H9 (cell line): ENCODE data around the gene MYO1F. TPM values are rescaled to one million over a fixed set of nuclear protein-coding genes. Genes with fewer than 3 reads are reported as not detected.
A peak's percentile ranks its signal among the peaks of the same experiment; 100 is the strongest.

Experiments
- DNase-seq: peaks from one replicate; pipeline ENCODE4 v3.0.0-alpha.2; 2017
- H2AFZ ChIP-seq: one replicate; pipeline ENCODE4 v1.6.1; 2013; ENCODE audit warnings: mild to moderate bottlenecking, low read length, control low read depth, moderate library complexity
- H2AK5ac ChIP-seq: 2 replicates; pipeline ENCODE4 v1.6.1; 2013; ENCODE audit warnings: low read length, control low read depth, mixed read lengths; ENCODE audit not compliant: insufficient read length
- H2BK120ac ChIP-seq: one replicate; pipeline ENCODE4 v1.6.1; 2013; ENCODE audit warnings: low read depth, mild to moderate bottlenecking, low read length, control low read depth, inconsistent platforms; ENCODE audit not compliant: poor library complexity, severe bottlenecking
- H2BK12ac ChIP-seq: 2 replicates; pipeline ENCODE4 v1.6.1; 2013; ENCODE audit warnings: low read length, control low read depth, mixed read lengths, low read depth; ENCODE audit not compliant: insufficient read length
- H2BK15ac ChIP-seq: 2 replicates; pipeline ENCODE4 v1.6.1; 2013; ENCODE audit warnings: low read depth, low read length, control low read depth
- H2BK20ac ChIP-seq: one replicate; pipeline ENCODE4 v1.6.1; 2013; ENCODE audit warnings: low read depth, mild to moderate bottlenecking, low read length, control low read depth, inconsistent platforms; ENCODE audit not compliant: poor library complexity, severe bottlenecking
- H2BK5ac ChIP-seq: 2 replicates; pipeline ENCODE4 v1.6.1; 2013; ENCODE audit warnings: low read length, control low read depth, mixed read lengths; ENCODE audit not compliant: insufficient read length
- H3K14ac ChIP-seq: 2 replicates; pipeline ENCODE4 v1.6.1; 2013; ENCODE audit warnings: low read length, control low read depth; ENCODE audit not compliant: insufficient read depth
- H3K18ac ChIP-seq: 2 replicates; pipeline ENCODE4 v1.6.1; 2013; ENCODE audit warnings: low read depth, mild to moderate bottlenecking, mixed read lengths, low read length, control low read depth; ENCODE audit not compliant: insufficient read length
- H3K23ac ChIP-seq: 2 replicates; pipeline ENCODE4 v1.6.1; 2013; ENCODE audit warnings: low read length, control low read depth, mixed read lengths, low read depth; ENCODE audit not compliant: insufficient read length
- H3K23me2 ChIP-seq: 2 replicates; pipeline ENCODE4 v1.6.1; 2013; ENCODE audit warnings: low read depth, mild to moderate bottlenecking, mixed read lengths, low read length, control low read depth; ENCODE audit not compliant: insufficient read length, poor library complexity, severe bottlenecking
- H3K27ac ChIP-seq: 2 replicates; pipeline ENCODE4 v1.5.1; 2013; ENCODE audit warnings: low read length, control low read depth, mixed read lengths, low read depth; ENCODE audit not compliant: insufficient read length
- H3K27me3 ChIP-seq: 2 replicates; pipeline ENCODE4 v1.6.1; 2013; ENCODE audit warnings: low read length, control low read depth, inconsistent platforms; ENCODE audit not compliant: insufficient read depth
- H3K4ac ChIP-seq: 2 replicates; pipeline ENCODE4 v1.6.1; 2013; ENCODE audit warnings: low read depth, mild to moderate bottlenecking, control low read depth, inconsistent platforms, low read length, moderate library complexity
- H3K4me1 ChIP-seq: 2 replicates; pipeline ENCODE4 v1.6.1; 2013; ENCODE audit warnings: low read length, control low read depth, inconsistent platforms; ENCODE audit not compliant: insufficient read depth
- H3K4me2 ChIP-seq: 2 replicates; pipeline ENCODE4 v1.6.1; 2013; ENCODE audit warnings: low read length, control low read depth, mixed read lengths; ENCODE audit not compliant: insufficient read length, insufficient read depth
- H3K56ac ChIP-seq: 2 replicates; pipeline ENCODE4 v1.6.1; 2013; ENCODE audit warnings: low read depth, mild to moderate bottlenecking, mixed read lengths, low read length, control low read depth; ENCODE audit not compliant: insufficient read length
- H3K79me1 ChIP-seq: 2 replicates; pipeline ENCODE4 v1.6.1; 2013; ENCODE audit warnings: low read depth, mild to moderate bottlenecking, moderate library complexity, low read length, control low read depth, inconsistent platforms; ENCODE audit not compliant: insufficient read depth, poor library complexity, severe bottlenecking
- H3K79me2 ChIP-seq: 2 replicates; pipeline ENCODE4 v1.6.1; 2013; ENCODE audit warnings: low read length, control low read depth, inconsistent platforms; ENCODE audit not compliant: insufficient read depth
- H3K9ac ChIP-seq: 2 replicates; pipeline ENCODE4 v1.6.1; 2013; ENCODE audit warnings: low read length, control low read depth, mixed read lengths; ENCODE audit not compliant: insufficient read length; ENCODE audit errors: extremely low read depth
- H3K9me3 ChIP-seq: one replicate; pipeline ENCODE4 v1.6.1; 2013; ENCODE audit warnings: low read depth, low read length, inconsistent platforms; ENCODE audit not compliant: control insufficient read depth
- H3T11ph ChIP-seq: one replicate; pipeline ENCODE4 v1.6.1; 2013; ENCODE audit warnings: mild to moderate bottlenecking, low read length, control low read depth, inconsistent platforms
- H4K20me1 ChIP-seq: one replicate; pipeline ENCODE4 v1.6.1; 2013; ENCODE audit not compliant: control insufficient read depth, insufficient read length, insufficient read depth
- H4K5ac ChIP-seq: 2 replicates; pipeline ENCODE4 v1.6.1; 2013; ENCODE audit warnings: low read depth, mild to moderate bottlenecking, mixed read lengths, low read length, control low read depth; ENCODE audit not compliant: insufficient read length
- H4K8ac ChIP-seq: replicated peaks from 2 replicates; pipeline ENCODE4 v1.6.1; 2013; ENCODE audit warnings: low read length, control low read depth, mixed read lengths, low read depth; ENCODE audit not compliant: insufficient read length
- H4K91ac ChIP-seq: 2 replicates; pipeline ENCODE4 v1.6.1; 2013; ENCODE audit warnings: low read depth, mild to moderate bottlenecking, moderate library complexity, mixed read lengths, low read length, control low read depth; ENCODE audit not compliant: insufficient read length
- H3K27ac Mint-ChIP-seq, 3 experiments: 2 replicates in 2 of 3; 3 replicates in 1 of 3; pipeline ENCODE4 v1.8.0; 2020 to 2021; ENCODE audit warnings: mixed read lengths in 3 of 3, mild to moderate bottlenecking in 1 of 3, moderate library complexity in 1 of 3
- H3K27me3 Mint-ChIP-seq: 2 replicates; pipeline ENCODE4 v1.8.0; 2021; ENCODE audit warnings: low read depth, mild to moderate bottlenecking, moderate library complexity, mixed read lengths
- H3K36me3 Mint-ChIP-seq, 3 experiments: 2 replicates in 2 of 3; 3 replicates in 1 of 3; pipeline ENCODE4 v1.8.0; 2020 to 2021; ENCODE audit warnings: low read depth in 3 of 3, mixed read lengths in 3 of 3; ENCODE audit not compliant: insufficient read depth in 1 of 3
- H3K4me1 Mint-ChIP-seq, 2 experiments: 2 replicates each; pipeline ENCODE4 v1.8.0; 2020; ENCODE audit warnings: mixed read lengths in 2 of 2
- H3K4me3 Mint-ChIP-seq, 2 experiments: 2 replicates in 1 of 2; 3 replicates in 1 of 2; pipeline ENCODE4 v1.8.0; 2020 to 2021; ENCODE audit warnings: mild to moderate bottlenecking in 2 of 2, mixed read lengths in 2 of 2, moderate library complexity in 1 of 2
- H3K9me3 Mint-ChIP-seq, 2 experiments: 2 replicates in 1 of 2; 3 replicates in 1 of 2; pipeline ENCODE4 v1.8.0; 2020; ENCODE audit warnings: mild to moderate bottlenecking in 2 of 2, mixed read lengths in 2 of 2, moderate library complexity in 1 of 2
- CTCF ChIP-seq: fragments of 200-600 bp; sonication (generic); conservative IDR thresholded peaks from 3 replicates; pipeline ENCODE4 v1.8.0; 2021; ENCODE audit warnings: antibody characterized with exemption, mild to moderate bottlenecking
- WGBS: extraction: QIAGEN DNeasy Blood & Tissue Kit; methylation state at CpG from one replicate; pipeline ENCODE4 v1.1.7; 2013; ENCODE audit warnings: missing lambda C conversion rate, low lambda C conversion rate, mixed read lengths; ENCODE audit not compliant: insufficient read length; ENCODE audit errors: extremely low coverage; 5-methylcytosine and 5-hydroxymethylcytosine counted together
- total RNA-seq: library from RNA; stranded (reverse); gene quantifications from 2 replicates; pipeline ENCODE4 v1.2.1, GENCODE V29; 2021

MYO1F gene
- total RNA-seq, 1 experiment from 2014 or later = 1.0 TPM

GRCh38 chr19:8519388-8519787 is 57.9 kb downstream of the MYO1F start:
- peaks cover 4% of the 10 kb centered on the region for H3K27me3 Mint-ChIP-seq
- Histone ChIP-seq H4K5ac (no peak overlapping the region), H3K4me1 (no peaks in the 10 kb centered on the region), H3K23ac (no peak overlapping the region), H2BK120ac (no peak overlapping the region), H4K8ac (no peak overlapping the region), H3K79me1 (no peaks in the 10 kb centered on the region), H3K18ac (no peak overlapping the region), H3T11ph (no peak overlapping the region), H3K9ac (no peak overlapping the region), H3K79me2 (no peaks in the 10 kb centered on the region), H3K23me2 (no peaks in the 10 kb centered on the region), H3K4me2 (no peak overlapping the region), H2BK20ac (no peak overlapping the region), H3K4ac (no peak overlapping the region), H4K91ac (no peak overlapping the region), H3K56ac (no peak overlapping the region), H2AFZ (no peak overlapping the region), H3K9me3 (no peaks in the 10 kb centered on the region), H3K27ac (no peak overlapping the region), H2AK5ac (no peak overlapping the region), H3K14ac (no peak overlapping the region), H3K27me3 (no peaks in the 10 kb centered on the region), H2BK12ac (no peak overlapping the region), H4K20me1 (no peaks in the 10 kb centered on the region), H2BK15ac (no peak overlapping the region), H2BK5ac (no peak overlapping the region)
- H3K4me1 Mint-ChIP-seq = peaks cover 4 to 8% of the 10 kb centered on the region in 2 experiments
- TF ChIP-seq CTCF = no peak
- WGBS = no CpG with 5 or more reads among the region's 6 CpGs
- H3K4me3 Mint-ChIP-seq = no peak overlapping the region
- DNase-seq = no peak
- H3K36me3 Mint-ChIP-seq = no peaks in the 10 kb centered on the region
- peak overlapping the region in 1 of 3 experiments; percentile 62; a peak in 1 of 7 replicates for H3K27ac Mint-ChIP-seq
- no peaks in the 10 kb centered on the region; a peak in 2 of 5 replicates for H3K9me3 Mint-ChIP-seq
